H1 (cell line): ENCODE results near the gene MRRF. TPM values are rescaled to one million over a fixed set of nuclear protein-coding genes. Genes with fewer than 3 reads are reported as not detected.

Source experiments
- CTCF ChIA-PET: fragments of 300-600 bp; sonication (Branson Sonifier 250); formaldehyde crosslinking; loops from one replicate; lab custom pipeline; 2021; ENCODE audit not compliant: partially characterized antibody; lab: Charles Lee
- POLR2A ChIA-PET: fragments of 300-600 bp; sonication (Branson Sonifier 250); formaldehyde crosslinking; loops from one replicate; lab custom pipeline; 2021; ENCODE audit warnings: inconsistent platforms; ENCODE audit not compliant: partially characterized antibody; lab: Charles Lee
- DNase-seq, 2 experiments: peaks; one replicate each; pipeline versions ENCODE4 v3.0.0 to v3.0.0-alpha.2; 2010 to 2022; ENCODE audit warnings: low spot score in 2 of 2, low read depth in 1 of 2, mixed read lengths in 1 of 2
- FAIRE-seq: peaks from 2 replicates; lab custom pipeline; 2011; peaks lifted over from hg19 to GRCh38; lab: Jason Lieb, UNC
- H2AFZ ChIP-seq: 2 replicates; pipeline ENCODE4 v1.8.1; 2012; ENCODE audit warnings: low read length, inconsistent platforms
- H2AK5ac ChIP-seq: 2 replicates; pipeline ENCODE4 v1.6.1; 2013; ENCODE audit warnings: low read depth, low read length
- H2BK120ac ChIP-seq: replicated peaks from 2 replicates; pipeline ENCODE3; 2013; ENCODE audit warnings: low read depth, low read length, inconsistent platforms
- H2BK12ac ChIP-seq: 2 replicates; pipeline ENCODE4 v1.6.1; 2013; ENCODE audit warnings: low read depth, low read length
- H2BK15ac ChIP-seq: 2 replicates; pipeline ENCODE4 v1.6.1; 2013; ENCODE audit warnings: low read length
- H2BK20ac ChIP-seq: 2 replicates; pipeline ENCODE4 v1.6.1; 2013; ENCODE audit warnings: low read length
- H2BK5ac ChIP-seq: 2 replicates; pipeline ENCODE4 v1.6.1; 2013; ENCODE audit warnings: low read depth, low read length
- H3K14ac ChIP-seq: 2 replicates; pipeline ENCODE4 v1.6.1; 2013; ENCODE audit warnings: inconsistent platforms; ENCODE audit not compliant: insufficient read length
- H3K18ac ChIP-seq: 2 replicates; pipeline ENCODE4 v1.6.1; 2013; ENCODE audit warnings: low read length; ENCODE audit errors: extremely low read depth
- H3K23ac ChIP-seq: 2 replicates; pipeline ENCODE4 v1.6.1; 2013; ENCODE audit warnings: inconsistent platforms; ENCODE audit not compliant: insufficient read length
- H3K23me2 ChIP-seq: 2 replicates; pipeline ENCODE4 v1.6.1; 2013; ENCODE audit warnings: low read depth, low read length
- H3K27ac ChIP-seq: 2 replicates; pipeline ENCODE4 v1.6.1; 2011; ENCODE audit warnings: low read depth, low read length, inconsistent platforms
- H3K27me3 ChIP-seq, 4 experiments: replicated peaks in 1 of 4; 1 replicate in 1 of 4; 2 replicates in 3 of 4; pipeline versions ENCODE4 v1.6.1 to v1.8.1; 2011 to 2013; ENCODE audit warnings: low read length in 3 of 4, mild to moderate bottlenecking in 3 of 4, inconsistent platforms in 2 of 4, mixed read lengths in 2 of 4, moderate library complexity in 1 of 4; ENCODE audit not compliant: control insufficient read depth in 3 of 4, insufficient read depth in 3 of 4; ENCODE audit errors: extremely low read depth in 1 of 4
- H3K36me3 ChIP-seq, 4 experiments: 2 replicates each; pipeline versions ENCODE4 v1.6.1 to v1.8.1; 2011 to 2013; ENCODE audit warnings: mild to moderate bottlenecking in 4 of 4, low read length in 3 of 4, moderate library complexity in 2 of 4, control low read depth in 1 of 4, inconsistent platforms in 1 of 4; ENCODE audit not compliant: insufficient read depth in 4 of 4, control insufficient read depth in 2 of 4
- H3K4ac ChIP-seq: replicated peaks from 2 replicates; pipeline ENCODE3; 2013; ENCODE audit warnings: low read length, low read depth, mixed read lengths, inconsistent platforms; ENCODE audit not compliant: insufficient read length
- H3K4me1 ChIP-seq, 4 experiments: replicated peaks in 1 of 4; 1 replicate in 1 of 4; 2 replicates in 3 of 4; pipeline versions ENCODE4 v1.6.1 to v1.8.1; 2011 to 2013; ENCODE audit warnings: low read length in 3 of 4, inconsistent platforms in 2 of 4, mixed read lengths in 1 of 4; ENCODE audit not compliant: insufficient read depth in 4 of 4, control insufficient read depth in 3 of 4
- H3K4me2 ChIP-seq, 2 experiments: 2 replicates each; pipeline versions ENCODE4 v1.6.1 to v1.8.1; 2011 to 2013; ENCODE audit warnings: low read depth in 2 of 2, low read length in 2 of 2, control low read depth in 1 of 2, inconsistent platforms in 1 of 2, mild to moderate bottlenecking in 1 of 2; ENCODE audit not compliant: insufficient read depth in 1 of 2
- H3K4me3 ChIP-seq, 4 experiments: fragments of 200-600, 300-600 bp in 1 of 4; sonication (generic), shearing (Covaris generic), sonication (Bioruptor Twin) in 1 of 4; 2 replicates each; pipeline versions ENCODE4 v1.5.1 to v1.8.1; 2011 to 2016; ENCODE audit warnings: low read length in 4 of 4, low read depth in 3 of 4, control low read depth in 2 of 4, inconsistent platforms in 2 of 4, mild to moderate bottlenecking in 2 of 4, mixed read lengths in 1 of 4, moderate library complexity in 1 of 4; ENCODE audit not compliant: insufficient read depth in 2 of 4; ENCODE audit errors: extremely low read depth in 1 of 4
- H3K56ac ChIP-seq: replicated peaks from 2 replicates; pipeline ENCODE3; 2013; ENCODE audit warnings: low read depth, mild to moderate bottlenecking, mixed read lengths, low read length, inconsistent platforms; ENCODE audit not compliant: insufficient read length
- H3K79me1 ChIP-seq: 2 replicates; pipeline ENCODE4 v1.6.1; 2013; ENCODE audit warnings: low read depth, low read length, control low read depth
- H3K79me2 ChIP-seq, 2 experiments: 2 replicates each; pipeline versions ENCODE4 v1.6.1 to v1.8.1; 2012 to 2013; ENCODE audit warnings: low read length in 2 of 2, mild to moderate bottlenecking in 2 of 2, inconsistent platforms in 1 of 2; ENCODE audit not compliant: insufficient read depth in 2 of 2, control insufficient read depth in 1 of 2
- H3K9ac ChIP-seq, 4 experiments: replicated peaks in 1 of 4; 1 replicate in 1 of 4; 2 replicates in 3 of 4; pipeline versions ENCODE4 v1.6.1 to v1.8.1; 2011 to 2013; ENCODE audit warnings: low read depth in 3 of 4, low read length in 3 of 4, control low read depth in 2 of 4, mild to moderate bottlenecking in 2 of 4, moderate library complexity in 2 of 4, inconsistent platforms in 1 of 4; ENCODE audit errors: extremely low read depth in 1 of 4
- H3K9me3 ChIP-seq, 2 experiments: 2 replicates each; pipeline versions ENCODE4 v1.6.1 to v1.8.1; 2012 to 2013; ENCODE audit warnings: mild to moderate bottlenecking in 2 of 2, moderate library complexity in 2 of 2, control low read depth in 1 of 2, inconsistent platforms in 1 of 2, low read depth in 1 of 2, low read length in 1 of 2, mixed read lengths in 1 of 2; ENCODE audit not compliant: insufficient read depth in 2 of 2
- H4K20me1 ChIP-seq, 2 experiments: replicated peaks in 1 of 2; 2 replicates each; pipeline versions ENCODE3 to v1.8.1; 2011 to 2013; ENCODE audit warnings: inconsistent platforms in 2 of 2, low read length in 2 of 2, mild to moderate bottlenecking in 1 of 2; ENCODE audit not compliant: insufficient read depth in 2 of 2, control insufficient read depth in 1 of 2
- H4K5ac ChIP-seq: 2 replicates; pipeline ENCODE4 v1.6.1; 2013; ENCODE audit warnings: low read length, low read depth, mixed read lengths, inconsistent platforms; ENCODE audit not compliant: insufficient read length
- H4K8ac ChIP-seq: 2 replicates; pipeline ENCODE4 v1.8.0; 2013; ENCODE audit warnings: mild to moderate bottlenecking, moderate library complexity, low read length, inconsistent platforms; ENCODE audit not compliant: insufficient read depth; ENCODE audit errors: extremely low read depth
- H4K91ac ChIP-seq: replicated peaks from 2 replicates; pipeline ENCODE3; 2013; ENCODE audit warnings: low read length, mixed read lengths, inconsistent platforms; ENCODE audit not compliant: insufficient read length
- POLR2A ChIP-seq, 2 experiments: IDR thresholded peaks; 1 replicate in 1 of 2; 2 replicates in 1 of 2; pipeline ENCODE4 v1.6.1; 2011; ENCODE audit warnings: low read depth in 2 of 2, low read length in 2 of 2, mild to moderate bottlenecking in 2 of 2; ENCODE audit errors: control extremely low read depth in 1 of 2
- WGBS, 2 experiments: shearing (Covaris generic) in 1 of 2; methylation state at CpG; one replicate each; pipeline versions ENCODE4 v1.1.6 to v1.1.7; 2013 to 2015; ENCODE audit warnings: low lambda C conversion rate in 2 of 2, mixed read lengths in 2 of 2, inconsistent platforms in 1 of 2, low coverage in 1 of 2, missing lambda C conversion rate in 1 of 2; ENCODE audit not compliant: insufficient replicate concordance in 2 of 2, insufficient coverage in 1 of 2, insufficient read length in 1 of 2; ENCODE audit errors: extremely low coverage in 1 of 2, missing lambda C conversion rate in 1 of 2; 5-methylcytosine and 5-hydroxymethylcytosine counted together
- polyA plus RNA-seq, 7 experiments: library from polyadenylated mRNA; depleted of rRNA in 3 of 7; stranded (reverse) in 5 of 7; unstranded in 2 of 7; fragments of >200 nt in 5 of 7; fragments of 200-250 nt in 2 of 7; gene quantifications; 1 replicate in 5 of 7; 2 replicates in 1 of 7; 4 replicates in 1 of 7; pipeline versions ENCODE4 v1.2.1 to v1.2.3, GENCODE V29; 2011 to 2013; ENCODE audit warnings: missing spikeins in 2 of 7, mixed read lengths in 2 of 7
- total RNA-seq: library from RNA; stranded (reverse); fragmentation: NEBNext Ultra II Directional; extraction: Animal tissue kit (Norgen Biotek cat#: 25700); gene quantifications from 2 replicates; pipeline ENCODE4 v1.2.1, GENCODE V29; 2021

Gene MRRF
- total and polyA plus RNA-seq, 2 of the 8 experiments (the other 6 are each of a cell fraction or from before 2014, with no cell fraction given): 29.4 to 47.8 TPM

GRCh38 chr9:122291458-122291857, 26.8 kb downstream of the MRRF start:
- Histone ChIP-seq H3K23ac (no peak overlapping the region), H2BK12ac (no peak overlapping the region), H2BK20ac (no peak overlapping the region), H3K79me2 (no peaks in the 10 kb centered on the region), H3K79me1 (no peaks in the 10 kb centered on the region), H3K14ac (no peak overlapping the region), H4K5ac (no peak overlapping the region), H2AK5ac (no peak overlapping the region), H4K20me1 (peaks cover 0 to 1% of the 10 kb centered on the region in 2 experiments), H2BK5ac (no peak overlapping the region), H4K8ac (no peak overlapping the region), H3K4me2 (no peak overlapping the region), H3K4me3 (no peak overlapping the region), H2BK120ac (no peak overlapping the region), H3K36me3 (peaks cover 7 to 32% (median 23%) of the 10 kb centered on the region in 4 experiments), H3K9ac (no peak overlapping the region), H3K23me2 (no peaks in the 10 kb centered on the region), H3K18ac (no peak overlapping the region), H3K27ac (no peak overlapping the region), H2BK15ac (no peak overlapping the region), H3K9me3 (no peaks in the 10 kb centered on the region), H3K4ac (no peak overlapping the region), H4K91ac (no peak overlapping the region), H3K4me1 (no peaks in the 10 kb centered on the region), H3K56ac (no peak overlapping the region), H3K27me3 (no peaks in the 10 kb centered on the region), H2AFZ (no peak overlapping the region)
- FAIRE-seq: no peak
- ChIA-PET CTCF (interaction anchor here (1.2 to 3.5 kb wide), 6 partner anchors 16 to 169 kb away, joined by 3 to 11 read pairs (median 4); no protein-coding TSS in a partner anchor), POLR2A (no interaction called here)
- DNase-seq: no peak
- WGBS, 2 experiments: 95% methylated on average over 3 of the region's 3 CpGs; no CpG with 5 or more reads in 1 of the 2 experiments
- TF ChIP-seq POLR2A (IDR thresholded peaks at IDR 0.05; ENCODE audit: control extremely low read depth in 1 of 2, low read depth in 2 of 2, low read length in 2 of 2): no peak
